Measurements from ENCODE around the gene CLCN7. TPM values are rescaled to one million over a fixed set of nuclear protein-coding genes. Genes with fewer than 3 reads are reported as not detected.

Gene CLCN7
- total and polyA plus RNA-seq, 2 experiments from 2014 or later, result 17.4 to 53.8 TPM

DNA sequence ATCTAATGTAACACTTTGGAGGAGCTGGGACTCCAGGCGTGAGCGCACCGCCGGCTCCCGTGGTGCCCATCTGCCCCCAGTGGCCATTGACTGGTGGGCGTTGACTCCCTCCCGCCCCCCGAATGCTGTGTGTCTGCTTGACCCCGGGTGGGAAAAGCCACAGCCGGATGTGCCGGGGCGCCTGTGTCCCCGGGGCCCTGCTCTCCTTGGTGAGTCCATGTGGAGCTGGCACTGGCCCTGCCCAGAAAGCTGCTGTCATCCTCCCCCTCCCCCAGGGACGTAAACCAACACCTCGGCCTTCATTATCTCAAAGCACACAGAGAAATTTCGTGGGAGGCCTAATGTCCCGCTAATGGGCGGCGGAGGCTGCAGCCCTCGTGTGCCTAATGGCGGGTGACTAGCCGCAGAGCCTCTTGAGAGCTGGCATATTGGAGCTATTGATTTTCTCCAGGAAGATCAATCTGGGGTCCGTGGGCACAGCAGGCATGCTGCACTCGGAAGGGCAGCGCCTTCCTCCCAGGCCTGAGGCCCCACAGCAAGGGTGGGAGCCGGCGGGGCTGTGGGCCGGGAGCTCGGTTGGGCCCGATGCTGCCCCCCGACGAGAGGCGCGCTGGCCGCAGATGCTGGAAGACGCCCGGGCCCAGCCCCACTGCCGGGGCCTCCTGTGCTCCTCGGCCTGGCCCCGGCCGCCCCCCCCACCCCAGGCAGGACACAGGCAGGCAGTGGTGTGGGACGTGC, 47.9 kb downstream of the CLCN7 start:
- peak; percentile 44 for DNase-seq (ENCODE audit: low spot score)
- peaks cover 8% of the 10 kb centered on the region for H3K27me3 Mint-ChIP-seq (ENCODE audit: insufficient read depth, low read depth, poor library complexity)
- Histone ChIP-seq H3K4me2 (no peak overlapping the region), H2AFZ (no peak overlapping the region; the same call in 1 of the 2 replicates), H3K27ac (ENCODE audit: low read depth) (no peak overlapping the region), H4K20me1 (replicated peaks; ENCODE audit: insufficient read depth) (no peaks in the 10 kb centered on the region), H3F3A (replicated peaks; ENCODE audit: low read depth) (no peaks in the 10 kb centered on the region), H3K27me3 (ENCODE audit: insufficient read depth) (no peaks in the 10 kb centered on the region), H3K4me3 (no peak overlapping the region), H3K36me3 (ENCODE audit: insufficient read depth) (no peaks in the 10 kb centered on the region), H3K4me1 (ENCODE audit: insufficient read depth) (no peaks in the 10 kb centered on the region), H3K9me2 (ENCODE audit: insufficient read depth) (no peaks in the 10 kb centered on the region), H3K79me2 (replicated peaks; ENCODE audit: insufficient read depth) (no peaks in the 10 kb centered on the region)
- H3K27ac Mint-ChIP-seq, result no peak overlapping the region; the same call in 1 of the 2 replicates
- peak; percentile 38 for ATAC-seq
- TF ChIP-seq CTCF (conservative IDR thresholded peaks at IDR 0.05; ENCODE audit: low read depth in 2 of 2) (peak in 1 of 2 experiments; percentile 7; a peak in 1 of 4 replicates), ZNF331 (CRISPR knock-in tag; IDR thresholded peaks at IDR 0.05; ENCODE audit: low read depth) (no peak)
- no peaks in the 10 kb centered on the region for H3K36me3 Mint-ChIP-seq (ENCODE audit: low read depth)
- no peaks in the 10 kb centered on the region; the same call in 2 of the 3 replicates for H3K9me3 Mint-ChIP-seq
- no peak overlapping the region for H3K4me3 Mint-ChIP-seq
- 0 out of 3 replicates have a peak, but pooled peaks cover 2% of the 10 kb centered on the region for H3K4me1 Mint-ChIP-seq

DNA sequence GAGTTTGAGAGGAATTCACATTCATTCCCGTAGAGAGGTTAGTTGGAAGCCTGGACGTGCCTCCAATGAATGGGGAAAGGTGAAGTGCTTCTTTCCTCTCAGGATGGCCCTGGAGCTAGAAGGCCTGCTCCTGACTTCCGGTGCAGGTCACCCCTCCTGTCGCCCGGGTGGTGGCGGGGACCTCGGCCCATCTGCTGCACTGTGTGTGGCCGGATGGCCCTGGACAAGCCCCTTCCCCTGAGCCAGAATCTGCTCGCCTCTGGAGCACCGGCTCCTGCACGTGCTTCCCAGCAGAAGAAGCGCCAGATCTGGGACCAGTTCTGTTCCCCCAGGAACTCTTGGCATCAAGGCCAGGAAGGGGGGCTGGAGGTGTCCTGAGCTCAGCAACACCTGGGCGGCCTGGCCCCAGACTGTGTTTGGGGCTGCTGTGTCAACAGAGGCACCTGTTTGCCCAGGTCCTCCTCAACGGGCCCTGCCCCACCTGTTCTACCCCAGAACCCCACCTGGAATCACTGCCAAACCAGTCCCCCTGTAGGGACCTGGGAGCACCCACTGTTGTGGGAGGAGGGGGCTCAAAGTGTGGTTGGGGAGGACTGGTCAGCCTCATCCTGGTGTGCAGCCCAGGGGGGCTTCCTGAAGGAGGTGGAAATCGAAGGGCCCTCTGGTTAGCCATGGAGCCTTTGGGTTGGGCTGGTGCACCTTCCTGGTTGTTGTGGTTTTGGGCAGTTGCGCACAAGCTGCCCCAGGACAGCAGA, 49.0 kb downstream of the CLCN7 start:
- Histone ChIP-seq H3K27ac (ENCODE audit: low read depth) (no peak overlapping the region), H3K4me1 (ENCODE audit: insufficient read depth) (no peaks in the 10 kb centered on the region; the same call in 1 of the 2 replicates), H3K4me2 (no peak overlapping the region), H2AFZ (no peak overlapping the region), H3F3A (replicated peaks; ENCODE audit: low read depth) (no peaks in the 10 kb centered on the region), H3K9me2 (ENCODE audit: insufficient read depth) (no peaks in the 10 kb centered on the region), H3K27me3 (ENCODE audit: insufficient read depth) (no peaks in the 10 kb centered on the region), H3K4me3 (no peak overlapping the region), H4K20me1 (replicated peaks; ENCODE audit: insufficient read depth) (no peaks in the 10 kb centered on the region), H3K36me3 (ENCODE audit: insufficient read depth) (no peaks in the 10 kb centered on the region), H3K79me2 (replicated peaks; ENCODE audit: insufficient read depth) (no peaks in the 10 kb centered on the region)
- Mint-ChIP-seq H3K27me3 (ENCODE audit: insufficient read depth, low read depth, poor library complexity) (peaks cover 9% of the 10 kb centered on the region), H3K4me3 (no peak overlapping the region), H3K9me3 (no peaks in the 10 kb centered on the region), H3K36me3 (ENCODE audit: low read depth) (no peaks in the 10 kb centered on the region), H3K27ac (no peak overlapping the region), H3K4me1 (0 out of 3 replicates have a peak, but pooled peaks cover 2% of the 10 kb centered on the region)
- no peak for DNase-seq (ENCODE audit: low spot score)
- no peak for ATAC-seq
- TF ChIP-seq NANOG (IDR thresholded peaks at IDR 0.05; ENCODE audit: borderline replicate concordance) (no peak), POLR2AphosphoS5 (IDR thresholded peaks at IDR 0.05; ENCODE audit: low read depth) (no peak), EZH2 (IDR thresholded peaks at IDR 0.05; ENCODE audit: low read depth, unreplicated experiment) (no peak), ZNF331 (CRISPR knock-in tag; IDR thresholded peaks at IDR 0.05; ENCODE audit: low read depth) (no peak), EZH2phosphoT487 (IDR thresholded peaks at IDR 0.05; ENCODE audit: unreplicated experiment) (no peak), ZNF114 (CRISPR knock-in tag; IDR thresholded peaks at IDR 0.05) (no peak), CTCF (conservative IDR thresholded peaks at IDR 0.05; ENCODE audit: low read depth in 2 of 2) (no peak), STAT1 (IDR thresholded peaks at IDR 0.05; ENCODE audit: unreplicated experiment) (no peak), ETS1 (IDR thresholded peaks at IDR 0.05) (no peak), JUNB (IDR thresholded peaks at IDR 0.05; ENCODE audit: unreplicated experiment) (no peak)

Measured in GM23338 (cell line).